Left cardiac atrium (tissue), 4 donors: Measurements from ENCODE around the gene SMG6. TPM values are rescaled to one million over a fixed set of nuclear protein-coding genes. Genes with fewer than 3 reads are reported as not detected.
A peak's percentile ranks its signal among the peaks of the same experiment; 100 is the strongest.
"Not testable (repeated sequence)": the region's sequence is repeated elsewhere in the genome, so short reads cannot be mapped to it uniquely, and the experiment has no call there.

ENCODE experiments used
- ATAC-seq, 2 donors: fragments of 200-7000 bp; cut with Tn5 transposase; one replicate each; pipeline ENCODE4 v1.9.1; 2020; ENCODE audit warnings: mild to moderate bottlenecking in 2 of 2, moderate library complexity in 2 of 2
- DNase-seq: peaks from one replicate; pipeline ENCODE4 v3.0.0-alpha.2; 2020
- intact Hi-C, 2 donors: fragments of 100-400 bp; cut with DNase I; formaldehyde crosslinking; loops; one replicate each; pipeline versions ENCODE4 v1.14.1 to v1.15.1; 2022 to 2023
- total RNA-seq, 2 donors: library from RNA; stranded (reverse); fragmentation: NEBNext Ultra II Directional; extraction: Animal tissue kit (Norgen Biotek cat#: 25700); gene quantifications; one replicate each; pipeline ENCODE4 v1.2.1, GENCODE V29; 2021
- donor health status: DM: no; HTN: yes; CAD: no.
- donor health status: DM: no; HTN: yes; CAD: no; lungs with severe emphysema.
- donor health status: DM: yes; HTN: yes; CAD: no.
- donor health status: Dilated cardiomyopathy.

The SMG6 gene
- total RNA-seq, 2 donors from 2014 or later: 22.3 to 23.0 TPM

GRCh38 chr17:2214929-2215615, 88.5 kb downstream of the SMG6 start:
- intact Hi-C loops: loop anchor here in 1 of 2 donors (5.0 kb wide), 1 partner anchor 38 kb away; no protein-coding TSS in a partner anchor
- peak; percentile 69 for DNase-seq
- ATAC-seq: peak; percentile 44 to 48

GRCh38 chr17:2214047-2214928, 89.3 kb downstream of the SMG6 start:
- intact Hi-C loops: loop anchor here in 1 of 2 donors (5.0 kb wide), 1 partner anchor 37 kb away; no protein-coding TSS in a partner anchor
- DNase-seq: peak; percentile 78
- peak; percentile 46 to 84 for ATAC-seq

DNA sequence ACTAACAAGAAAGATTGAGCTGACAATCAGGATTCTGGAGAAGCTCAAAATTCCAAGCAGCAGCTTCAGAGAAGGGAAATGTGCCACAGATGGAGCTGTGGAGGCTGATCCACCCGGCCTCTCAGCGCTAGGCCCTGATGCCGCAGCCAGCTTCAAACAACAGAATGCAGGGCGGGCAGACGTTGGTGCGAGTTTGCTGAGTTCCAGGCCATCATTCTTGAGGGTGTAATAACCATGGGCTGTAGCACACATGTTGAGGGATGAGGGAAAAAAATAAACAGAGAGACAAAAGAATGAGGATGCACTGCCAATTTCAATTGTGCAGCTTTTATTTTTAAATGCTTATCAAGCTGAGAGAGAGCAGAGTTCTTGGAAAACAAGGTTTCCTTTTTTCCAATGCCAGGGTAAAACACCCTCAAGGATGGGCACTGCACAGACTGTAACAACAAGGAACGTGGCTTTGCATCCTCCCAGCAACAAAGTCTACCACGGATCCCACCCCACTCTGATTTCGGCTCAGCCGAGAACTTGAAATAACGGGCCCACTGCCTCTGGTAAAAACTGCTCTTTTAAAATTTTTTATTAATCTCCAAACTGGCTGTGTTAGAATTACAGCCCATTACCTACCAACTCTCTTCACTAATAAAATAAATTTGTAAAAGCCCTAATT, 90.2 kb downstream of the SMG6 start:
- DNase-seq (no peak), ATAC-seq (peak; percentile 9 to 25)
- intact Hi-C loops: loop anchor here in 1 of 2 donors (5.0 kb wide), 1 partner anchor 36 kb away; no protein-coding TSS in a partner anchor

- DNase-seq (peak; percentile 58), ATAC-seq (peak; percentile 40 to 54)
- intact Hi-C loops: loop anchor here in 1 of 2 donors (5.0 kb wide), 1 partner anchor 35 kb away; no protein-coding TSS in a partner anchor
These were observed 91.1 kb downstream of the SMG6 start for GRCh38 chr17:2212400-2212981.

DNA sequence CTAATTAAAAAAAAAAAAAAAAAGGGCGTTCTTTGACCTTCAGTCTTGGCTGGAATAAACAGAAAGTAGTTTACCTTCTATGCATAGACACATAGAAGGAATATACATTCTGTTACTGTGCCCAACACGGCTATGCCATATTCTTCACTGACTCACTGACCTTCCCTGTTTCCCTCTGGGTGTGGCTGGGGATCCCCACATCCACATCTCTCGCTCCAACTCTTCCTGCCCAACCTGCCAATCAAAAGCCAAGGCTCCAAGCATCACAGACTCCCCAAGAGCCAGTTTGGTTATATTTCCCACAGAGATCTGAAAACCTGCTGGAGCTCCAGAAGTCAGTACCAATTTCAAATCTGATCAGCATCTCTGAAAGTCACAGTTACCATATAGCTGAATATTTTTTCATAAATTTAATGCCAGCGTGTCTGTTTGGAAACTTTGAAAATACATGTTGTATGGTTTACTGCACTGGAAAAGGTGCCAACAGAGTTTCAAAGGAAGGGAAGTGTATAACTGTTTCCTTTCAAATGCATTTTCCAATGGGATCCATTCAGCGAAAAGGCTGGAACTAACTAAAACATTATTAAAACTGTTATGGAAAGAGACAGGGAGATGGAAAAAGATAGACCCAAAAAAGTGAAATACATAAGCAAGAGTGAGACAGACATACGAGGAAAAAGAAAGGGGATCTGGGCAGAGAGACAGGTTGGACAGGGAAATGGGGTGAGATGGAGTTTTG, 91.8 kb downstream of the SMG6 start:
- no peak for ATAC-seq
- intact Hi-C loops: loop anchor here in 1 of 2 donors (5.0 kb wide), 1 partner anchor 35 kb away; no protein-coding TSS in a partner anchor

GRCh38 chr17:2210726-2211125, 92.9 kb downstream of the SMG6 start:
- ATAC-seq (no peak), DNase-seq (no peak)
- intact Hi-C loops: loop anchor here in 1 of 2 donors (5.0 kb wide), 1 partner anchor 33 kb away; no protein-coding TSS in a partner anchor

More for the DNA sequence above, 91.8 kb downstream of the SMG6 start:
- no peak for DNase-seq

GRCh38 chr17:2207815-2208515, 95.6 kb downstream of the SMG6 start:
- intact Hi-C loops: no loop called here
- ATAC-seq (peak in 1 of 2 donors; percentile 26), DNase-seq (no peak)

DNA sequence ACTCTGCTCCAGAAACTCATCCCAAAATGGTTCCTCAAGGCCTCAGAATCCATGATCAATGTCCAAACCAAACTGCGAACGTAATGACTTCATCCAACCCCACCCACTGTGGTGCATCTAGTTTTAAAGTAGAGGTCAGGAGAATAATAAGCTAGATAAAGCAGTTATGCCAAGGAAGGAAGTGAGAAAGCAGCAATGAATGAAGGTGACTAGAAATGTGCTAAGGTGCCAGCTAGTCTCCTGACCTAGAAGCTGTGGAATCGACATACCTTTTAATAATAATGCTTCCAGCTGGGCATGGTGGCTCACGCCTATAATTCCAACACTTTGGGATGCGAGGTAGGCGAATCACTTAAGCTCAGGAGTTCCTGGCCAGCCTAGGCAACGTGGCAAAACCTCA, 99.2 kb downstream of the SMG6 start:
- intact Hi-C loops: no loop called here
- ATAC-seq: no peak
- no peak for DNase-seq

GRCh38 chr17:2203818-2204217, 99.8 kb downstream of the SMG6 start:
- intact Hi-C loops: no loop called here
- no peak for ATAC-seq
- DNase-seq: no peak

- intact Hi-C loops: no loop called here
- DNase-seq: no peak
- ATAC-seq: peak; percentile 20 to 78
These were observed 100.5 kb downstream of the SMG6 start for GRCh38 chr17:2202996-2203575.

- DNase-seq: no peak
- no peak for ATAC-seq
- intact Hi-C loops: no loop called here
These were observed 101.1 kb downstream of the SMG6 start for GRCh38 chr17:2202302-2202995.

GRCh38 chr17:2199386-2199785, 104.2 kb downstream of the SMG6 start:
- intact Hi-C loops, ATAC-seq, DNase-seq: not testable (repeated sequence)

GRCh38 chr17:2198927-2199326, 104.7 kb downstream of the SMG6 start:
- no peak for DNase-seq
- intact Hi-C loops: no loop called here
- peak in 1 of 2 donors; percentile 73 for ATAC-seq

DNA sequence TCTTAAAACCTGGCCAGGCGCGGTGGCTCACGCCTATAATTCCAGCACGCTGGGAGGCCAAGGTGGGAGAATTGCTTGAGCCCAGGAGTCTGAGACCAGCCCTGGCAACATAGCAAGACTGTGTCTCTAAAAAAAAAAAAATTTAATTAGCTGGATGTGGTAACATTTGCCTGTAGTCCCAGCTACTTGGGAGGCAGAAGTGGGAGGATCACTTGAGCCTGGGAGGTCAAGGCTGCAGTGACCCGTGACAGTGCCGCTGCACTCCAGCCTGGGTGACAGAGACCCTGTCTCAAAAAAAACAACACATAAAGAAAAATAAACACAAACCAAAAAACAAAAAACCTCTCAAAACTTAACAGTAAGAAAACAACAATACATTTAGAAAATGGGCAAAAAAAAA, 106.3 kb downstream of the SMG6 start:
- intact Hi-C loops: no loop called here
- DNase-seq: no peak
- no peak for ATAC-seq

GRCh38 chr17:2195729-2196128, 107.9 kb downstream of the SMG6 start:
- DNase-seq (no peak), ATAC-seq (no peak)
- intact Hi-C loops: no loop called here

- DNase-seq: no peak
- intact Hi-C loops: no loop called here
- no peak for ATAC-seq
These were observed 108.7 kb downstream of the SMG6 start for GRCh38 chr17:2194889-2195335.
